Measurements from ENCODE around the gene STS.
"Not testable (repeated sequence)": the region's sequence is repeated elsewhere in the genome, so short reads cannot be mapped to it uniquely, and the experiment has no call there.

STS gene

GRCh38 chrX:7168371-7168770 lies 20.9 kb downstream of the STS start:
- H3K27ac ChIP-seq (ENCODE audit: low read depth, low read length), result no peak overlapping the region

GRCh38 chrX:7169627-7170026 lies 22.1 kb downstream of the STS start:
- H3K4me3 ChIP-seq (ENCODE audit: low read length), result no peak overlapping the region
- no peak overlapping the region for H2BK15ac ChIP-seq (replicated peaks; ENCODE audit: low read depth)
- no peak overlapping the region for H2BK120ac ChIP-seq (ENCODE audit: low read depth, low read length)
- no peak overlapping the region for H3K4ac ChIP-seq (ENCODE audit: low read depth, low read length)
- H3K27me3 ChIP-seq (ENCODE audit: insufficient read depth, low read length, poor library complexity), result no peaks in the 10 kb centered on the region
- no peak overlapping the region for H3K27ac ChIP-seq (ENCODE audit: low read depth, low read length)
- H2AK5ac ChIP-seq (ENCODE audit: low read length), result no peak overlapping the region
- DNase-seq, result no peak
- H3K18ac ChIP-seq (ENCODE audit: low read length), result no peak overlapping the region
- WGBS (ENCODE audit: extremely low coverage, insufficient coverage, low lambda C conversion rate), result no CpG with 5 or more reads among the region's 3 CpGs
- H4K5ac ChIP-seq (ENCODE audit: low read length), result no peak overlapping the region
- H3K56ac ChIP-seq (ENCODE audit: low read length), result no peak overlapping the region
- H3K23ac ChIP-seq (ENCODE audit: low read length), result no peak overlapping the region
- H3K79me1 ChIP-seq (ENCODE audit: low read length), result no peaks in the 10 kb centered on the region
- no peaks in the 10 kb centered on the region for H3K36me3 ChIP-seq (ENCODE audit: control insufficient read depth, insufficient read depth, low read length)
- H3K9ac ChIP-seq (ENCODE audit: low read length), result no peak overlapping the region
- no peak overlapping the region for H3K4me2 ChIP-seq (ENCODE audit: low read length)
- H4K8ac ChIP-seq (ENCODE audit: low read depth, low read length), result no peak overlapping the region
- no peaks in the 10 kb centered on the region for H3K79me2 ChIP-seq (ENCODE audit: control insufficient read depth, insufficient read depth, low read length)
- H2BK5ac ChIP-seq (ENCODE audit: low read length), result no peak overlapping the region
- H3K4me1 ChIP-seq (ENCODE audit: control insufficient read depth, low read depth, low read length), result no peaks in the 10 kb centered on the region

More at GRCh38 chrX:7168371-7168770, 20.9 kb downstream of the STS start:
- no peaks in the 10 kb centered on the region for H3K4me1 ChIP-seq (ENCODE audit: control insufficient read depth, low read depth, low read length)
- H4K5ac ChIP-seq (ENCODE audit: low read length), result no peak overlapping the region
- no peaks in the 10 kb centered on the region for H3K27me3 ChIP-seq (ENCODE audit: insufficient read depth, low read length, poor library complexity)
- no peak overlapping the region for H2BK15ac ChIP-seq (replicated peaks; ENCODE audit: low read depth)
- no peak overlapping the region for H3K56ac ChIP-seq (ENCODE audit: low read length)
- H3K23ac ChIP-seq (ENCODE audit: low read length), result no peak overlapping the region
- H3K79me1 ChIP-seq (ENCODE audit: low read length), result no peaks in the 10 kb centered on the region
- H3K18ac ChIP-seq (ENCODE audit: low read length), result no peak overlapping the region
- no peak overlapping the region for H3K4ac ChIP-seq (ENCODE audit: low read depth, low read length)
- no peak overlapping the region for H2BK5ac ChIP-seq (ENCODE audit: low read length)
- no peak overlapping the region for H3K4me2 ChIP-seq (ENCODE audit: low read length)
- no peak overlapping the region for H4K8ac ChIP-seq (ENCODE audit: low read depth, low read length)
- H3K4me3 ChIP-seq (ENCODE audit: low read length), result no peak overlapping the region
- WGBS (ENCODE audit: extremely low coverage, insufficient coverage, low lambda C conversion rate), result no CpG with 5 or more reads among the region's 1 CpG
- no peak for DNase-seq
- no peak overlapping the region for H3K9ac ChIP-seq (ENCODE audit: low read length)
- H3K79me2 ChIP-seq (ENCODE audit: control insufficient read depth, insufficient read depth, low read length), result no peaks in the 10 kb centered on the region
- no peak overlapping the region for H2BK120ac ChIP-seq (ENCODE audit: low read depth, low read length)
- no peak overlapping the region for H2AK5ac ChIP-seq (ENCODE audit: low read length)
- H3K36me3 ChIP-seq (ENCODE audit: control insufficient read depth, insufficient read depth, low read length), result no peaks in the 10 kb centered on the region

DNA sequence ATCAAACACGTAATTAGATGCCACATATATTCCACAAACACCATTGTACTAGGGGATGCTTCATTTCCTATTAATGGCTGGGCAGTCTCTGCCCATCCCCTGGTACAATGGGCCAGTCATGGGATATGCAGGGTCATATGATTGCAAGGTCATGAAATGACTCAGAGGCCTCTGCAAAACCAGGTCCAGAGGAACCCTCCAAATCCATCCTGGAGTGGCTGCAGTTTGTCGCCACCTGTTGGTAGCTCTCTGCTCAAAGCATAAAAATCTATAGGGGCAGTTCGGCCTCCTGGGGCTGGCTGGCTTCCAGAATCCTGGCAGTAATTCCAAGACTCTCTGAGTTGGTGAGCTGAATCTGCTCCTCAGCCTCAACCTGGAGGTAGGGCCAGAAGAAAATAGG lies 23.4 kb downstream of the STS start:
- Histone ChIP-seq H3K56ac (ENCODE audit: low read length) (no peak overlapping the region), H3K18ac (ENCODE audit: low read length) (no peak overlapping the region), H3K4me2 (ENCODE audit: low read length) (no peak overlapping the region), H2BK15ac (replicated peaks; ENCODE audit: low read depth) (no peak overlapping the region), H3K79me2 (ENCODE audit: control insufficient read depth, insufficient read depth, low read length) (no peaks in the 10 kb centered on the region), H3K27me3 (ENCODE audit: insufficient read depth, low read length, poor library complexity) (no peaks in the 10 kb centered on the region), H3K79me1 (ENCODE audit: low read length) (no peaks in the 10 kb centered on the region), H4K5ac (ENCODE audit: low read length) (no peak overlapping the region), H3K27ac (ENCODE audit: low read depth, low read length) (no peak overlapping the region), H3K4ac (ENCODE audit: low read depth, low read length) (no peak overlapping the region), H4K8ac (ENCODE audit: low read depth, low read length) (no peak overlapping the region), H3K4me1 (ENCODE audit: control insufficient read depth, low read depth, low read length) (no peaks in the 10 kb centered on the region), H2AK5ac (ENCODE audit: low read length) (no peak overlapping the region), H3K4me3 (ENCODE audit: low read length) (no peak overlapping the region), H3K23ac (ENCODE audit: low read length) (no peak overlapping the region), H3K36me3 (ENCODE audit: control insufficient read depth, insufficient read depth, low read length) (no peaks in the 10 kb centered on the region), H3K9ac (ENCODE audit: low read length) (no peak overlapping the region), H2BK120ac (ENCODE audit: low read depth, low read length) (no peak overlapping the region), H2BK5ac (ENCODE audit: low read length) (no peak overlapping the region)
- WGBS (ENCODE audit: extremely low coverage, insufficient coverage, low lambda C conversion rate), result no CpG with 5 or more reads among the region's 3 CpGs
- DNase-seq, result peak; percentile 44

DNA sequence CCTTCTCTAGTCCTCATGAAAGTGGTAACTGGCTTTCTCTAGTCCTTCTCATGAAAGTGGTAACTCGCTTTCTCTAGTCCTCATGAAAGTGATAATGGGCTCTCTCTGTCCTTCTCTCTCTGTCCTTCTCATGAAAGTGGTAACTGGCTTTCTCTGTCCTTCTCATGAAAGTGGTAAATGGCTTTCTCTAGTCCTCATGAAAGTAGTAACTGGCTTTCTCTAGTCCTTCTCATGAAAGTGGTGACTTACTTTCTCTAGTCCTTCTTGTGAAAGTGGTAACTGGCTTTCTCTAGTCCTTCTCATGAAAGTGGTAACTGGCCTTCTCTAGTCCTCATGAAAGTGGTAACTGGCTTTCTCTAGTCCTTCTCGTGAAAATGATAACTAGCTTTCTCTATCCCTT lies 31.3 kb downstream of the STS start:
- no CpG with 5 or more reads among the region's 2 CpGs for WGBS (ENCODE audit: extremely low coverage, insufficient coverage, low lambda C conversion rate)
- not testable (repeated sequence) for H3K79me2 ChIP-seq (ENCODE audit: control insufficient read depth, insufficient read depth, low read length); H3K4me2 ChIP-seq (ENCODE audit: low read length); H4K8ac ChIP-seq (ENCODE audit: low read depth, low read length); H3K36me3 ChIP-seq (ENCODE audit: control insufficient read depth, insufficient read depth, low read length); H2BK5ac ChIP-seq (ENCODE audit: low read length); H3K27ac ChIP-seq (ENCODE audit: low read depth, low read length); H3K27me3 ChIP-seq (ENCODE audit: insufficient read depth, low read length, poor library complexity); H3K4me3 ChIP-seq (ENCODE audit: low read length); H3K18ac ChIP-seq (ENCODE audit: low read length); H4K5ac ChIP-seq (ENCODE audit: low read length); H3K23ac ChIP-seq (ENCODE audit: low read length); H3K9ac ChIP-seq (ENCODE audit: low read length); H3K4me1 ChIP-seq (ENCODE audit: control insufficient read depth, low read depth, low read length); H2BK120ac ChIP-seq (ENCODE audit: low read depth, low read length); DNase-seq; H2AK5ac ChIP-seq (ENCODE audit: low read length); H3K56ac ChIP-seq (ENCODE audit: low read length); H3K79me1 ChIP-seq (ENCODE audit: low read length); H3K4ac ChIP-seq (ENCODE audit: low read depth, low read length); H2BK15ac ChIP-seq (replicated peaks; ENCODE audit: low read depth)

DNA sequence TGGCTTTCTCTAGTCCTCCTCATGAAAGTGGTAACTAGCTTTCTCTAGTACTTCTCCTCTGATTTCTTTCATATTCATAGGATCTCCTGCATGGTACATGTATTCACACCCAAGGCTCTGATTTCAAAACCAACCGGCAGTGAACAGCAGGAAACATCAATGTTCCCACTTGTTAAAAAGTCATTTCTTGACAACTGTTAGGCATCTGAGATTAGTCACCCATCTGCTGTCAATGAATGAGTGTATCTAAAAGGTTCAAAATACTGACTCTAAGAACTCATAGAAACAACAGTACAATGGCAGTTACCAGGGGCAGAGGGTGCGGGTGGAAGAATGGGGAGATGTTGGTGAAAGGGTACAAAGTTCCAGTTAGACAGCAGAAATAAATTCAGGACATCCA lies 31.9 kb downstream of the STS start:
- WGBS (ENCODE audit: extremely low coverage, insufficient coverage, low lambda C conversion rate), result no CpG with 5 or more reads among the region's 2 CpGs
- Histone ChIP-seq H4K5ac (ENCODE audit: low read length) (no peak overlapping the region), H3K9ac (ENCODE audit: low read length) (no peak overlapping the region), H2AK5ac (ENCODE audit: low read length) (no peak overlapping the region), H3K23ac (ENCODE audit: low read length) (no peak overlapping the region), H3K27me3 (ENCODE audit: insufficient read depth, low read length, poor library complexity) (no peaks in the 10 kb centered on the region), H3K79me1 (ENCODE audit: low read length) (no peaks in the 10 kb centered on the region), H2BK15ac (replicated peaks; ENCODE audit: low read depth) (no peak overlapping the region), H3K27ac (ENCODE audit: low read depth, low read length) (no peak overlapping the region), H3K18ac (ENCODE audit: low read length) (no peak overlapping the region), H2BK120ac (ENCODE audit: low read depth, low read length) (no peak overlapping the region), H3K4me2 (ENCODE audit: low read length) (no peak overlapping the region), H3K79me2 (ENCODE audit: control insufficient read depth, insufficient read depth, low read length) (no peaks in the 10 kb centered on the region), H3K36me3 (ENCODE audit: control insufficient read depth, insufficient read depth, low read length) (no peaks in the 10 kb centered on the region), H2BK5ac (ENCODE audit: low read length) (no peak overlapping the region), H3K56ac (ENCODE audit: low read length) (no peak overlapping the region), H3K4ac (ENCODE audit: low read depth, low read length) (no peak overlapping the region), H4K8ac (ENCODE audit: low read depth, low read length) (no peak overlapping the region), H3K4me3 (ENCODE audit: low read length) (no peak overlapping the region), H3K4me1 (ENCODE audit: control insufficient read depth, low read depth, low read length) (no peaks in the 10 kb centered on the region)
- no peak for DNase-seq

DNA sequence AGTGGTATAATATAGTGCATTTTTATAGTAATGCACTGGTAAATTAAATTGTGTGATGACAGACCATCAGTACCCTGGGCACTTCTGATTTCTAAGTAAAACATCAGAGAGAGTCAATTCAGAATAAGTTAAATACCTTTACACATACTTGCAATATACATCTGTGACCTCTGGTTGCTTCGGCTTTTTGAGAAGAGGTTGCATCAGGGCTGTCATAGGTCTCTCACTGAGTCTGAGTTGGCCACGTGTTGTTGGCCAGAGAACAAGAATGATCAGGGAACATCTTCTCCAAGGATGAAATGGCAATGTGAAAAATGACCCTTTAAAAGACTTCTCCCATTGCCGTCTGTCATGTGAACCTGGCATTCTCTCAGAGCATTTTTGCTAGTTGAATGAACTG lies 37.3 kb downstream of the STS start:
- Histone ChIP-seq H3K27me3 (ENCODE audit: insufficient read depth, low read length, poor library complexity) (no peaks in the 10 kb centered on the region), H3K56ac (ENCODE audit: low read length) (no peak overlapping the region), H3K79me1 (ENCODE audit: low read length) (no peaks in the 10 kb centered on the region), H2AK5ac (ENCODE audit: low read length) (no peak overlapping the region), H3K4me3 (ENCODE audit: low read length) (no peak overlapping the region), H4K5ac (ENCODE audit: low read length) (no peak overlapping the region), H2BK15ac (replicated peaks; ENCODE audit: low read depth) (no peak overlapping the region), H3K36me3 (ENCODE audit: control insufficient read depth, insufficient read depth, low read length) (no peaks in the 10 kb centered on the region), H4K8ac (ENCODE audit: low read depth, low read length) (no peak overlapping the region), H2BK120ac (ENCODE audit: low read depth, low read length) (no peak overlapping the region), H3K9ac (ENCODE audit: low read length) (no peak overlapping the region), H3K4me2 (ENCODE audit: low read length) (no peak overlapping the region), H3K18ac (ENCODE audit: low read length) (no peak overlapping the region), H3K27ac (ENCODE audit: low read depth, low read length) (no peak overlapping the region), H3K4me1 (ENCODE audit: control insufficient read depth, low read depth, low read length) (no peaks in the 10 kb centered on the region), H3K79me2 (ENCODE audit: control insufficient read depth, insufficient read depth, low read length) (no peaks in the 10 kb centered on the region), H2BK5ac (ENCODE audit: low read length) (no peak overlapping the region), H3K4ac (ENCODE audit: low read depth, low read length) (no peak overlapping the region), H3K23ac (ENCODE audit: low read length) (no peak overlapping the region)
- WGBS (ENCODE audit: extremely low coverage, insufficient coverage, low lambda C conversion rate), result no CpG with 5 or more reads among the region's 3 CpGs
- DNase-seq, result no peak
